WTC11 (cell line): Measurements from ENCODE around the gene ADIG.

ENCODE experiments used
- CREM ChIP-seq: sonication (generic); formaldehyde crosslinking; IDR thresholded peaks from 2 replicates; pipeline ENCODE4 v1.8.1; 2022; ENCODE audit warnings: mild to moderate bottlenecking, missing genetic modification reagents, moderate library complexity
- ELF4 ChIP-seq: sonication (generic); formaldehyde crosslinking; IDR thresholded peaks from 2 replicates; pipeline ENCODE4 v1.8.1; 2022; ENCODE audit warnings: low read depth, mild to moderate bottlenecking, moderate library complexity, missing genetic modification reagents
- JUN ChIP-seq: sonication (generic); formaldehyde crosslinking; IDR thresholded peaks from 2 replicates; pipeline ENCODE4 v1.8.0; 2023; ENCODE audit warnings: mild to moderate bottlenecking, missing genetic modification reagents
- KAT7 ChIP-seq: sonication (generic); formaldehyde crosslinking; IDR thresholded peaks from 2 replicates; pipeline ENCODE4 v1.8.1; 2023; ENCODE audit warnings: missing genetic modification reagents, mild to moderate bottlenecking, borderline replicate concordance
- TCF7 ChIP-seq: sonication (generic); formaldehyde crosslinking; IDR thresholded peaks from 2 replicates; pipeline ENCODE4 v1.8.0; 2022; ENCODE audit warnings: mild to moderate bottlenecking, low read depth, missing genetic modification reagents, moderate library complexity
- ZBTB21 ChIP-seq: sonication (generic); formaldehyde crosslinking; IDR thresholded peaks from 2 replicates; pipeline ENCODE4 v1.8.1; 2023; ENCODE audit warnings: mild to moderate bottlenecking, missing genetic modification reagents, borderline replicate concordance
- ZNF232 ChIP-seq: sonication (generic); formaldehyde crosslinking; IDR thresholded peaks from 2 replicates; pipeline ENCODE4 v1.8.0; 2022; ENCODE audit warnings: mild to moderate bottlenecking, missing genetic modification reagents
- ZNF396 ChIP-seq: fragments of 250-450 bp; sonication (Bioruptor Pico); IDR thresholded peaks from 2 replicates; pipeline ENCODE4 v1.8.0; 2021; ENCODE audit warnings: mild to moderate bottlenecking, moderate library complexity, borderline replicate concordance
- TF ChIP-seq, protein P1 (sequence below): fragments of 200-600 bp; IDR thresholded peaks from 2 replicates; pipeline ENCODE4 v1.8.0; 2022; ENCODE audit warnings: antibody characterized with exemption
- TF ChIP-seq, protein P2 (sequence below): sonication (generic); formaldehyde crosslinking; IDR thresholded peaks from 2 replicates; pipeline ENCODE4 v1.8.1; 2023; ENCODE audit warnings: mild to moderate bottlenecking, missing genetic modification reagents, moderate library complexity
- TF ChIP-seq, protein P3 (sequence below): sonication (generic); formaldehyde crosslinking; IDR thresholded peaks from 2 replicates; pipeline ENCODE4 v1.8.1; 2022; ENCODE audit warnings: low read depth, missing genetic modification reagents, borderline replicate concordance
- TF ChIP-seq, protein P4 (sequence below): sonication (generic); formaldehyde crosslinking; IDR thresholded peaks from 2 replicates; pipeline ENCODE4 v1.8.1; 2022; ENCODE audit warnings: missing genetic modification reagents, borderline replicate concordance

DNA sequence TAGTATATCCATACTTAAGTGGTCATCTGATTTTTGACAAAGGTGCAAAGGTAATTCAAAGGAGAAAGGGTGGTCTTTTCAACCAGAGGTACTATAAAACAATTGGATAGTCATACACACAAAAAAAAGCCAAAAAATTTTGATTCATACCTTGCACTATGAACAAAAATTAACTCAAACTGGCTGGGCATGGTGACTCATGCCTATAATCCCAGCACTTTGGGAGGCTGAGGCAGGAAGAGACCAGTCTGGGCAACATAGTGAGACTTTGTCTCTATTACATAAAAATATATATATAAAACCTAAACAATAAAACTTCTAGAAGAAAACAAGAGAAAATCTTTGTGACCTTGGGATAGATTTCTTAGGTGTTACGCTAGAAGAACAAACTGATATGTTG is 43.8 kb upstream of the ADIG start:
- TF ChIP-seq, protein P1, sequence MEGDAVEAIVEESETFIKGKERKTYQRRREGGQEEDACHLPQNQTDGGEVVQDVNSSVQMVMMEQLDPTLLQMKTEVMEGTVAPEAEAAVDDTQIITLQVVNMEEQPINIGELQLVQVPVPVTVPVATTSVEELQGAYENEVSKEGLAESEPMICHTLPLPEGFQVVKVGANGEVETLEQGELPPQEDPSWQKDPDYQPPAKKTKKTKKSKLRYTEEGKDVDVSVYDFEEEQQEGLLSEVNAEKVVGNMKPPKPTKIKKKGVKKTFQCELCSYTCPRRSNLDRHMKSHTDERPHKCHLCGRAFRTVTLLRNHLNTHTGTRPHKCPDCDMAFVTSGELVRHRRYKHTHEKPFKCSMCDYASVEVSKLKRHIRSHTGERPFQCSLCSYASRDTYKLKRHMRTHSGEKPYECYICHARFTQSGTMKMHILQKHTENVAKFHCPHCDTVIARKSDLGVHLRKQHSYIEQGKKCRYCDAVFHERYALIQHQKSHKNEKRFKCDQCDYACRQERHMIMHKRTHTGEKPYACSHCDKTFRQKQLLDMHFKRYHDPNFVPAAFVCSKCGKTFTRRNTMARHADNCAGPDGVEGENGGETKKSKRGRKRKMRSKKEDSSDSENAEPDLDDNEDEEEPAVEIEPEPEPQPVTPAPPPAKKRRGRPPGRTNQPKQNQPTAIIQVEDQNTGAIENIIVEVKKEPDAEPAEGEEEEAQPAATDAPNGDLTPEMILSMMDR, result no peak
- TF ChIP-seq ZNF232, result no peak
- TF ChIP-seq, protein P2, sequence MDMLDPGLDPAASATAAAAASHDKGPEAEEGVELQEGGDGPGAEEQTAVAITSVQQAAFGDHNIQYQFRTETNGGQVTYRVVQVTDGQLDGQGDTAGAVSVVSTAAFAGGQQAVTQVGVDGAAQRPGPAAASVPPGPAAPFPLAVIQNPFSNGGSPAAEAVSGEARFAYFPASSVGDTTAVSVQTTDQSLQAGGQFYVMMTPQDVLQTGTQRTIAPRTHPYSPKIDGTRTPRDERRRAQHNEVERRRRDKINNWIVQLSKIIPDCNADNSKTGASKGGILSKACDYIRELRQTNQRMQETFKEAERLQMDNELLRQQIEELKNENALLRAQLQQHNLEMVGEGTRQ (CRISPR knock-in tag), result no peak
- TF ChIP-seq ZNF396 (CRISPR knock-in tag), result no peak
- TF ChIP-seq, protein P3, sequence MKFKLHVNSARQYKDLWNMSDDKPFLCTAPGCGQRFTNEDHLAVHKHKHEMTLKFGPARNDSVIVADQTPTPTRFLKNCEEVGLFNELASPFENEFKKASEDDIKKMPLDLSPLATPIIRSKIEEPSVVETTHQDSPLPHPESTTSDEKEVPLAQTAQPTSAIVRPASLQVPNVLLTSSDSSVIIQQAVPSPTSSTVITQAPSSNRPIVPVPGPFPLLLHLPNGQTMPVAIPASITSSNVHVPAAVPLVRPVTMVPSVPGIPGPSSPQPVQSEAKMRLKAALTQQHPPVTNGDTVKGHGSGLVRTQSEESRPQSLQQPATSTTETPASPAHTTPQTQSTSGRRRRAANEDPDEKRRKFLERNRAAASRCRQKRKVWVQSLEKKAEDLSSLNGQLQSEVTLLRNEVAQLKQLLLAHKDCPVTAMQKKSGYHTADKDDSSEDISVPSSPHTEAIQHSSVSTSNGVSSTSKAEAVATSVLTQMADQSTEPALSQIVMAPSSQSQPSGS (CRISPR knock-in tag), result no peak
- TF ChIP-seq ZBTB21 (CRISPR knock-in tag), result no peak
- no peak for TF ChIP-seq CREM (CRISPR knock-in tag)
- TF ChIP-seq, protein P4, sequence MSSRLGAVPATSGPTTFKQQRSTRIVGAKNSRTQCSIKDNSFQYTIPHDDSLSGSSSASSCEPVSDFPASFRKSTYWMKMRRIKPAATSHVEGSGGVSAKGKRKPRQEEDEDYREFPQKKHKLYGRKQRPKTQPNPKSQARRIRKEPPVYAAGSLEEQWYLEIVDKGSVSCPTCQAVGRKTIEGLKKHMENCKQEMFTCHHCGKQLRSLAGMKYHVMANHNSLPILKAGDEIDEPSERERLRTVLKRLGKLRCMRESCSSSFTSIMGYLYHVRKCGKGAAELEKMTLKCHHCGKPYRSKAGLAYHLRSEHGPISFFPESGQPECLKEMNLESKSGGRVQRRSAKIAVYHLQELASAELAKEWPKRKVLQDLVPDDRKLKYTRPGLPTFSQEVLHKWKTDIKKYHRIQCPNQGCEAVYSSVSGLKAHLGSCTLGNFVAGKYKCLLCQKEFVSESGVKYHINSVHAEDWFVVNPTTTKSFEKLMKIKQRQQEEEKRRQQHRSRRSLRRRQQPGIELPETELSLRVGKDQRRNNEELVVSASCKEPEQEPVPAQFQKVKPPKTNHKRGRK, result no peak
- TF ChIP-seq ELF4, result no peak
- no peak for TF ChIP-seq KAT7 (CRISPR knock-in tag)
- no peak for TF ChIP-seq JUN
- no peak for TF ChIP-seq TCF7 (CRISPR knock-in tag)
